ENCODE data around the gene ZFYVE9.

GRCh38 chr1:52234708-52235107 lies 92.8 kb downstream of the ZFYVE9 start:
- TF ChIP-seq BHLHE40 (IDR thresholded peaks at IDR 0.05; ENCODE audit: borderline replicate concordance) (no peak), FOXA1 (IDR thresholded peaks at IDR 0.05) (no peak), FOXM1 (IDR thresholded peaks at IDR 0.05; ENCODE audit: borderline replicate concordance) (no peak), SUZ12 (IDR thresholded peaks at IDR 0.05) (no peak), FOXK2 (IDR thresholded peaks at IDR 0.05) (no peak), SP1 (IDR thresholded peaks at IDR 0.05) (no peak), ZNF384 (IDR thresholded peaks at IDR 0.05) (no peak)
